H9 (cell line): ENCODE results near the gene TH. TPM values are rescaled to one million over a fixed set of nuclear protein-coding genes. Genes with fewer than 3 reads are reported as not detected.

Experiments used
- DNase-seq: peaks from one replicate; pipeline ENCODE4 v3.0.0-alpha.2; 2017
- H2AFZ ChIP-seq: one replicate; pipeline ENCODE4 v1.6.1; 2013; ENCODE audit warnings: mild to moderate bottlenecking, low read length, control low read depth, moderate library complexity
- H2AK5ac ChIP-seq: 2 replicates; pipeline ENCODE4 v1.6.1; 2013; ENCODE audit warnings: low read length, control low read depth, mixed read lengths; ENCODE audit not compliant: insufficient read length
- H2BK120ac ChIP-seq: one replicate; pipeline ENCODE4 v1.6.1; 2013; ENCODE audit warnings: low read depth, mild to moderate bottlenecking, low read length, control low read depth, inconsistent platforms; ENCODE audit not compliant: poor library complexity, severe bottlenecking
- H2BK12ac ChIP-seq: 2 replicates; pipeline ENCODE4 v1.6.1; 2013; ENCODE audit warnings: low read length, control low read depth, mixed read lengths, low read depth; ENCODE audit not compliant: insufficient read length
- H2BK15ac ChIP-seq: 2 replicates; pipeline ENCODE4 v1.6.1; 2013; ENCODE audit warnings: low read depth, low read length, control low read depth
- H2BK20ac ChIP-seq: one replicate; pipeline ENCODE4 v1.6.1; 2013; ENCODE audit warnings: low read depth, mild to moderate bottlenecking, low read length, control low read depth, inconsistent platforms; ENCODE audit not compliant: poor library complexity, severe bottlenecking
- H2BK5ac ChIP-seq: 2 replicates; pipeline ENCODE4 v1.6.1; 2013; ENCODE audit warnings: low read length, control low read depth, mixed read lengths; ENCODE audit not compliant: insufficient read length
- H3K14ac ChIP-seq: 2 replicates; pipeline ENCODE4 v1.6.1; 2013; ENCODE audit warnings: low read length, control low read depth; ENCODE audit not compliant: insufficient read depth
- H3K18ac ChIP-seq: 2 replicates; pipeline ENCODE4 v1.6.1; 2013; ENCODE audit warnings: low read depth, mild to moderate bottlenecking, mixed read lengths, low read length, control low read depth; ENCODE audit not compliant: insufficient read length
- H3K23ac ChIP-seq: 2 replicates; pipeline ENCODE4 v1.6.1; 2013; ENCODE audit warnings: low read length, control low read depth, mixed read lengths, low read depth; ENCODE audit not compliant: insufficient read length
- H3K23me2 ChIP-seq: 2 replicates; pipeline ENCODE4 v1.6.1; 2013; ENCODE audit warnings: low read depth, mild to moderate bottlenecking, mixed read lengths, low read length, control low read depth; ENCODE audit not compliant: insufficient read length, poor library complexity, severe bottlenecking
- H3K27ac ChIP-seq: 2 replicates; pipeline ENCODE4 v1.5.1; 2013; ENCODE audit warnings: low read length, control low read depth, mixed read lengths, low read depth; ENCODE audit not compliant: insufficient read length
- H3K27me3 ChIP-seq: 2 replicates; pipeline ENCODE4 v1.6.1; 2013; ENCODE audit warnings: low read length, control low read depth, inconsistent platforms; ENCODE audit not compliant: insufficient read depth
- H3K4ac ChIP-seq: 2 replicates; pipeline ENCODE4 v1.6.1; 2013; ENCODE audit warnings: low read depth, mild to moderate bottlenecking, control low read depth, inconsistent platforms, low read length, moderate library complexity
- H3K4me1 ChIP-seq: 2 replicates; pipeline ENCODE4 v1.6.1; 2013; ENCODE audit warnings: low read length, control low read depth, inconsistent platforms; ENCODE audit not compliant: insufficient read depth
- H3K4me2 ChIP-seq: 2 replicates; pipeline ENCODE4 v1.6.1; 2013; ENCODE audit warnings: low read length, control low read depth, mixed read lengths; ENCODE audit not compliant: insufficient read length, insufficient read depth
- H3K56ac ChIP-seq: 2 replicates; pipeline ENCODE4 v1.6.1; 2013; ENCODE audit warnings: low read depth, mild to moderate bottlenecking, mixed read lengths, low read length, control low read depth; ENCODE audit not compliant: insufficient read length
- H3K79me1 ChIP-seq: 2 replicates; pipeline ENCODE4 v1.6.1; 2013; ENCODE audit warnings: low read depth, mild to moderate bottlenecking, moderate library complexity, low read length, control low read depth, inconsistent platforms; ENCODE audit not compliant: insufficient read depth, poor library complexity, severe bottlenecking
- H3K79me2 ChIP-seq: 2 replicates; pipeline ENCODE4 v1.6.1; 2013; ENCODE audit warnings: low read length, control low read depth, inconsistent platforms; ENCODE audit not compliant: insufficient read depth
- H3K9ac ChIP-seq: 2 replicates; pipeline ENCODE4 v1.6.1; 2013; ENCODE audit warnings: low read length, control low read depth, mixed read lengths; ENCODE audit not compliant: insufficient read length; ENCODE audit errors: extremely low read depth
- H3K9me3 ChIP-seq: one replicate; pipeline ENCODE4 v1.6.1; 2013; ENCODE audit warnings: low read depth, low read length, inconsistent platforms; ENCODE audit not compliant: control insufficient read depth
- H3T11ph ChIP-seq: one replicate; pipeline ENCODE4 v1.6.1; 2013; ENCODE audit warnings: mild to moderate bottlenecking, low read length, control low read depth, inconsistent platforms
- H4K20me1 ChIP-seq: one replicate; pipeline ENCODE4 v1.6.1; 2013; ENCODE audit not compliant: control insufficient read depth, insufficient read length, insufficient read depth
- H4K5ac ChIP-seq: 2 replicates; pipeline ENCODE4 v1.6.1; 2013; ENCODE audit warnings: low read depth, mild to moderate bottlenecking, mixed read lengths, low read length, control low read depth; ENCODE audit not compliant: insufficient read length
- H4K8ac ChIP-seq: replicated peaks from 2 replicates; pipeline ENCODE4 v1.6.1; 2013; ENCODE audit warnings: low read length, control low read depth, mixed read lengths, low read depth; ENCODE audit not compliant: insufficient read length
- H4K91ac ChIP-seq: 2 replicates; pipeline ENCODE4 v1.6.1; 2013; ENCODE audit warnings: low read depth, mild to moderate bottlenecking, moderate library complexity, mixed read lengths, low read length, control low read depth; ENCODE audit not compliant: insufficient read length
- H3K27ac Mint-ChIP-seq, 3 experiments: 2 replicates in 2 of 3; 3 replicates in 1 of 3; pipeline ENCODE4 v1.8.0; 2020 to 2021; ENCODE audit warnings: mixed read lengths in 3 of 3, mild to moderate bottlenecking in 1 of 3, moderate library complexity in 1 of 3
- H3K27me3 Mint-ChIP-seq: 2 replicates; pipeline ENCODE4 v1.8.0; 2021; ENCODE audit warnings: low read depth, mild to moderate bottlenecking, moderate library complexity, mixed read lengths
- H3K36me3 Mint-ChIP-seq, 3 experiments: 2 replicates in 2 of 3; 3 replicates in 1 of 3; pipeline ENCODE4 v1.8.0; 2020 to 2021; ENCODE audit warnings: low read depth in 3 of 3, mixed read lengths in 3 of 3; ENCODE audit not compliant: insufficient read depth in 1 of 3
- H3K4me1 Mint-ChIP-seq, 2 experiments: 2 replicates each; pipeline ENCODE4 v1.8.0; 2020; ENCODE audit warnings: mixed read lengths in 2 of 2
- H3K4me3 Mint-ChIP-seq, 2 experiments: 2 replicates in 1 of 2; 3 replicates in 1 of 2; pipeline ENCODE4 v1.8.0; 2020 to 2021; ENCODE audit warnings: mild to moderate bottlenecking in 2 of 2, mixed read lengths in 2 of 2, moderate library complexity in 1 of 2
- H3K9me3 Mint-ChIP-seq, 2 experiments: 2 replicates in 1 of 2; 3 replicates in 1 of 2; pipeline ENCODE4 v1.8.0; 2020; ENCODE audit warnings: mild to moderate bottlenecking in 2 of 2, mixed read lengths in 2 of 2, moderate library complexity in 1 of 2
- WGBS: extraction: QIAGEN DNeasy Blood & Tissue Kit; methylation state at CpG from one replicate; pipeline ENCODE4 v1.1.7; 2013; ENCODE audit warnings: missing lambda C conversion rate, low lambda C conversion rate, mixed read lengths; ENCODE audit not compliant: insufficient read length; ENCODE audit errors: extremely low coverage; 5-methylcytosine and 5-hydroxymethylcytosine counted together
- total RNA-seq: library from RNA; stranded (reverse); gene quantifications from 2 replicates; pipeline ENCODE4 v1.2.1, GENCODE V29; 2021
- TF ChIP-seq, protein P1 (sequence below): fragments of 200-600 bp; sonication (generic); conservative IDR thresholded peaks from 3 replicates; pipeline ENCODE4 v1.8.0; 2021; ENCODE audit warnings: antibody characterized with exemption, mild to moderate bottlenecking

Gene TH
- total RNA-seq, 1 experiment from 2014 or later, result not detected

DNA sequence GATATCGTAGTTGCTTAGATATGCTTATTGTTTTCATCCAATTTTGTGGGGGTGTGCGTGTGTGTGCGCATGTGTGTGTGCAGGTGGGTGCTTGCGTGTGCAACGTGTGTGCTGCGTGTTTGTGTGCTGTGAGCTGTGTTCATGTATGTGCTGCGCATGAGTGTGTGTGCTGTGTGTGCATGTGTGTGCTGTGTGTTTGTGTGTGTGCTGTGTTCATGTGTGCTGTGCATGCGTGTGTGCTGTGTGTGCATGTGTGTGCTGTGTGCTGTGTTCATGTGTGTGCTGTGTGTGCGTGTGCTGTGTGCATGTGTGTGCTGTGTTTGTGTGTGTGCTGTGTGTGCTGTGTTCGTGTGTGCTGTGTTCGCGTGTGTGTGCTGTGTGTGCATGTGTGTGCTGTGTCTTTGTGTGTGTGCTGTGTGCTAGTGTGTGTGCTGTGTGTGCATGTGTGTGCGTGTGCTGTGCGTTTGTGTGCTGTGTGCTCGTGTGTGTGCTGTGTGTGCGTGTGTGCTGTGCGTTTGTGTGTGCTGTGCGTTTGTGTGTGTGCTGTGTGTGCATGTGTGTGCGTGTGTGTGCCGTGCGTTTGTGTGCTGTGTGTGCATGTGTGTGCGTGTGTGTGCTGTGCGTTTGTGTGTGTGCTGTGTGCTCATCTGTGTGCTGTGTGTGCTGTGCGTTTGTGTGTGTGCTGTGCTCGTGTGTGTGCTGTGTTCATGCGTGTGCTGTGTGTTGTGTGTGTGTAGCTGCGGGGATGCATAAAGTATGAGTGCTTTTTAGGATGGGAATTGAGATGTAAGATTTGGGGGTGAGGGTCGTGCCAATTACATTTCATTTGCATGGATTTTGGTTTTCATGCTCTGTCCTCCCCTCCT lies 40.0 kb downstream of the TH start:
- no peak overlapping the region for H3K4me2 ChIP-seq
- H2BK5ac ChIP-seq, result no peak overlapping the region
- H3K79me2 ChIP-seq, result no peaks in the 10 kb centered on the region
- no peak overlapping the region for H3K9ac ChIP-seq
- Mint-ChIP-seq H3K27ac (peak overlapping the region in 2 of 3 experiments; percentile 16 to 49; a peak in 2 of 7 replicates), H3K4me3 (no peak overlapping the region; a peak in 1 of 5 replicates), H3K36me3 (peaks cover 0 to 3% (median 3%) of the 10 kb centered on the region in 3 experiments; a peak in 2 of 7 replicates), H3K4me1 (peaks cover 7 to 35% of the 10 kb centered on the region in 2 experiments), H3K27me3 (peaks cover 70% of the 10 kb centered on the region), H3K9me3 (peaks cover 4 to 9% of the 10 kb centered on the region in 2 experiments; a peak in 2 of 5 replicates)
- no peaks in the 10 kb centered on the region for H3K23me2 ChIP-seq
- peak overlapping the region; percentile 44 for H4K8ac ChIP-seq
- H3K79me1 ChIP-seq, result no peaks in the 10 kb centered on the region
- no peak overlapping the region for H3K4ac ChIP-seq
- no peak overlapping the region for H2BK20ac ChIP-seq
- H4K20me1 ChIP-seq, result no peaks in the 10 kb centered on the region
- no peak overlapping the region for H2AK5ac ChIP-seq
- H2BK120ac ChIP-seq, result no peak overlapping the region
- WGBS, result 100% methylated on average over 2 of the region's 28 CpGs
- H3K56ac ChIP-seq, result peak overlapping the region; percentile 42
- H3K27me3 ChIP-seq, result peaks cover 9% of the 10 kb centered on the region; the same call in 1 of the 2 replicates
- no peak overlapping the region for H2BK15ac ChIP-seq
- no peak for DNase-seq
- no peak overlapping the region for H4K91ac ChIP-seq
- TF ChIP-seq, protein P1, sequence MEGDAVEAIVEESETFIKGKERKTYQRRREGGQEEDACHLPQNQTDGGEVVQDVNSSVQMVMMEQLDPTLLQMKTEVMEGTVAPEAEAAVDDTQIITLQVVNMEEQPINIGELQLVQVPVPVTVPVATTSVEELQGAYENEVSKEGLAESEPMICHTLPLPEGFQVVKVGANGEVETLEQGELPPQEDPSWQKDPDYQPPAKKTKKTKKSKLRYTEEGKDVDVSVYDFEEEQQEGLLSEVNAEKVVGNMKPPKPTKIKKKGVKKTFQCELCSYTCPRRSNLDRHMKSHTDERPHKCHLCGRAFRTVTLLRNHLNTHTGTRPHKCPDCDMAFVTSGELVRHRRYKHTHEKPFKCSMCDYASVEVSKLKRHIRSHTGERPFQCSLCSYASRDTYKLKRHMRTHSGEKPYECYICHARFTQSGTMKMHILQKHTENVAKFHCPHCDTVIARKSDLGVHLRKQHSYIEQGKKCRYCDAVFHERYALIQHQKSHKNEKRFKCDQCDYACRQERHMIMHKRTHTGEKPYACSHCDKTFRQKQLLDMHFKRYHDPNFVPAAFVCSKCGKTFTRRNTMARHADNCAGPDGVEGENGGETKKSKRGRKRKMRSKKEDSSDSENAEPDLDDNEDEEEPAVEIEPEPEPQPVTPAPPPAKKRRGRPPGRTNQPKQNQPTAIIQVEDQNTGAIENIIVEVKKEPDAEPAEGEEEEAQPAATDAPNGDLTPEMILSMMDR, result no peak
- H2BK12ac ChIP-seq, result no peak overlapping the region
- H3K14ac ChIP-seq, result no peak overlapping the region
- H3K4me1 ChIP-seq, result no peaks in the 10 kb centered on the region
- H3K23ac ChIP-seq, result peak overlapping the region; percentile 1
- no peak overlapping the region for H3K18ac ChIP-seq
- H3K27ac ChIP-seq, result no peak overlapping the region
- H4K5ac ChIP-seq, result peak overlapping the region; percentile 6
- no peaks in the 10 kb centered on the region for H3K9me3 ChIP-seq
- no peak overlapping the region for H2AFZ ChIP-seq
- H3T11ph ChIP-seq, result no peak overlapping the region
